Muscle of back (tissue), 10 donors: ENCODE results near the gene SLC25A18. TPM values are rescaled to one million over a fixed set of nuclear protein-coding genes. Genes with fewer than 3 reads are reported as not detected.

Experiments used
- polyA plus RNA-seq, 10 donors: library from polyadenylated mRNA; unstranded; fragments of 120-200 nt; gene quantifications; one replicate each; pipeline ENCODE4 v1.2.1, GENCODE V29; 2013; ENCODE audit not compliant: insufficient read length in 10 of 10

Gene SLC25A18
- polyA plus RNA-seq, 10 donors, result 0.30 to 0.67 (median 0.52) TPM

Other genes with a start within 250 kb of the SLC25A18 start
- 10 to 100 TPM in 9 of 10 donors, 1 to 10 TPM in 1; 8.4 to 23.3 (median 17.3) TPM for gene CECR2, start 194.0 kb upstream of the SLC25A18 start, polyA plus RNA-seq
- gene ATP6V1E1, start 65.3 kb downstream of the SLC25A18 start, polyA plus RNA-seq, result 10 to 100 TPM; 64.4 to 88.1 (median 75.9) TPM
- gene BCL2L13, start 75.3 kb downstream of the SLC25A18 start, polyA plus RNA-seq, result 10 to 100 TPM; 32.0 to 50.0 (median 42.4) TPM
- 10 to 100 TPM; 16.0 to 26.5 (median 20.0) TPM for gene BID, start 211.0 kb downstream of the SLC25A18 start, polyA plus RNA-seq